ENCODE measurements around the gene AUTS2.

Gene AUTS2

GRCh38 chr7:70215491-70215890 is 617.2 kb downstream of the AUTS2 start:
- no peak overlapping the region for H3K4me3 ChIP-seq (ENCODE audit: insufficient read depth, low read length, poor library complexity, severe bottlenecking)
- no peak overlapping the region for H3K9ac ChIP-seq (ENCODE audit: low read length)
- no peak overlapping the region for H3K27ac ChIP-seq (ENCODE audit: low read depth, low read length)
- no peaks in the 10 kb centered on the region for H3K9me2 ChIP-seq (replicated peaks; ENCODE audit: insufficient read depth, low read length)
- no peaks in the 10 kb centered on the region for H4K20me1 ChIP-seq (ENCODE audit: low read depth, low read length)
- H3K27me3 ChIP-seq (ENCODE audit: low read length) = no peaks in the 10 kb centered on the region
- no peaks in the 10 kb centered on the region for H3K79me2 ChIP-seq (ENCODE audit: insufficient read depth, low read length)
- H3K36me3 ChIP-seq (ENCODE audit: low read length) = no peaks in the 10 kb centered on the region
- H3F3A ChIP-seq (ENCODE audit: insufficient read depth) = no peaks in the 10 kb centered on the region
- TF ChIP-seq EZH2phosphoT487 (conservative IDR thresholded peaks at IDR 0.05; ENCODE audit: low read length) (no peak), CTCF (IDR thresholded peaks at IDR 0.05; ENCODE audit: insufficient read depth, low read length, poor library complexity, severe bottlenecking) (no peak)
- H3K9me3 ChIP-seq (ENCODE audit: insufficient read depth, low read length) = no peaks in the 10 kb centered on the region
- no peak overlapping the region for H3K4me2 ChIP-seq (ENCODE audit: low read depth, low read length, poor library complexity, severe bottlenecking)
- no peak overlapping the region for H2AFZ ChIP-seq (ENCODE audit: low read depth, low read length, severe bottlenecking)

- no peak overlapping the region for H2AFZ ChIP-seq (ENCODE audit: low read depth, low read length, severe bottlenecking)
- no peak overlapping the region for H3K9ac ChIP-seq (ENCODE audit: low read length)
- no peaks in the 10 kb centered on the region for H3F3A ChIP-seq (ENCODE audit: insufficient read depth)
- H3K79me2 ChIP-seq (ENCODE audit: insufficient read depth, low read length) = no peaks in the 10 kb centered on the region
- H4K20me1 ChIP-seq (ENCODE audit: low read depth, low read length) = no peaks in the 10 kb centered on the region
- no peak overlapping the region for H3K4me3 ChIP-seq (ENCODE audit: insufficient read depth, low read length, poor library complexity, severe bottlenecking)
- no peaks in the 10 kb centered on the region for H3K9me2 ChIP-seq (replicated peaks; ENCODE audit: insufficient read depth, low read length)
- no peak for TF ChIP-seq EZH2phosphoT487 (conservative IDR thresholded peaks at IDR 0.05; ENCODE audit: low read length)
- no peak for TF ChIP-seq CTCF (IDR thresholded peaks at IDR 0.05; ENCODE audit: insufficient read depth, low read length, poor library complexity, severe bottlenecking)
- H3K27ac ChIP-seq (ENCODE audit: low read depth, low read length) = no peak overlapping the region
- no peaks in the 10 kb centered on the region for H3K9me3 ChIP-seq (ENCODE audit: insufficient read depth, low read length)
- no peaks in the 10 kb centered on the region for H3K36me3 ChIP-seq (ENCODE audit: low read length)
- H3K4me2 ChIP-seq (ENCODE audit: low read depth, low read length, poor library complexity, severe bottlenecking) = no peak overlapping the region
- no peaks in the 10 kb centered on the region for H3K27me3 ChIP-seq (ENCODE audit: low read length)
These were observed 619.3 kb downstream of the AUTS2 start for GRCh38 chr7:70217571-70217970.

GRCh38 chr7:70218006-70218405 is 619.7 kb downstream of the AUTS2 start:
- Histone ChIP-seq H4K20me1 (ENCODE audit: low read depth, low read length) (no peaks in the 10 kb centered on the region), H2AFZ (ENCODE audit: low read depth, low read length, severe bottlenecking) (no peak overlapping the region), H3F3A (ENCODE audit: insufficient read depth) (no peaks in the 10 kb centered on the region), H3K27ac (ENCODE audit: low read depth, low read length) (no peak overlapping the region), H3K9me2 (replicated peaks; ENCODE audit: insufficient read depth, low read length) (no peaks in the 10 kb centered on the region), H3K9me3 (ENCODE audit: insufficient read depth, low read length) (no peaks in the 10 kb centered on the region), H3K27me3 (ENCODE audit: low read length) (no peaks in the 10 kb centered on the region), H3K36me3 (ENCODE audit: low read length) (no peaks in the 10 kb centered on the region), H3K4me2 (ENCODE audit: low read depth, low read length, poor library complexity, severe bottlenecking) (no peak overlapping the region), H3K9ac (ENCODE audit: low read length) (no peak overlapping the region), H3K79me2 (ENCODE audit: insufficient read depth, low read length) (no peaks in the 10 kb centered on the region), H3K4me3 (ENCODE audit: insufficient read depth, low read length, poor library complexity, severe bottlenecking) (no peak overlapping the region)
- TF ChIP-seq EZH2phosphoT487 (conservative IDR thresholded peaks at IDR 0.05; ENCODE audit: low read length) (no peak), CTCF (IDR thresholded peaks at IDR 0.05; ENCODE audit: insufficient read depth, low read length, poor library complexity, severe bottlenecking) (no peak)

All from SU-DHL-6 (cell line).